OCI-LY7 (cell line): ENCODE results near the gene KCNK7.

ENCODE experiments used
- EZH2phosphoT487 ChIP-seq: fragments of 200-600 bp; sonication (generic); IDR thresholded peaks from 2 replicates; pipeline ENCODE4 v1.6.1; 2018; ENCODE audit warnings: low read depth, borderline replicate concordance, mild to moderate bottlenecking, mixed run types, antibody characterized with exemption, low read length, moderate library complexity, mixed read lengths
- TF ChIP-seq, protein P1 (sequence below): fragments of 200-600 bp; sonication (generic); conservative IDR thresholded peaks from 2 replicates; pipeline ENCODE4 v1.5.1; 2014; ENCODE audit warnings: mild to moderate bottlenecking, antibody characterized with exemption, low read length, moderate library complexity, mixed read lengths

DNA sequence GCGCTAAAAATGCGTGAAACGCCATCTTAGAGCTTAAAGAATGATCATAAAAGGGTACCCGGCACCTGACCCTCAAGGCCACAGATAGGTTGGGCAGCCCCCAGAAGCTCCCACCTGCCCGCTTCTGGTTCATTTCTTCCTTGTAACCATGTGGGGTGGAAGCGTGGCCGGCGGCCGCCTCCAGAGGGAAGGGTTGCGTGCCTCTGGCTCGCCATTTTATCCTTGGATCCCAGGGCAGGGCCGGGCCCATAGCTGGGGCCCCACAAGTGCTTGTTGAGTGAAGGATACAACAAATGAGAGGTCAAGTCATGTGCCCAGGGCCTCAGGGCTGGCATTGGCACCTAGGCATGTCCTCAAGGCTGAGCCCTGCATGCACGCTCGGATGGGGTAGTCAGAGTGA, 25.9 kb upstream of the KCNK7 start:
- TF ChIP-seq, protein P1, sequence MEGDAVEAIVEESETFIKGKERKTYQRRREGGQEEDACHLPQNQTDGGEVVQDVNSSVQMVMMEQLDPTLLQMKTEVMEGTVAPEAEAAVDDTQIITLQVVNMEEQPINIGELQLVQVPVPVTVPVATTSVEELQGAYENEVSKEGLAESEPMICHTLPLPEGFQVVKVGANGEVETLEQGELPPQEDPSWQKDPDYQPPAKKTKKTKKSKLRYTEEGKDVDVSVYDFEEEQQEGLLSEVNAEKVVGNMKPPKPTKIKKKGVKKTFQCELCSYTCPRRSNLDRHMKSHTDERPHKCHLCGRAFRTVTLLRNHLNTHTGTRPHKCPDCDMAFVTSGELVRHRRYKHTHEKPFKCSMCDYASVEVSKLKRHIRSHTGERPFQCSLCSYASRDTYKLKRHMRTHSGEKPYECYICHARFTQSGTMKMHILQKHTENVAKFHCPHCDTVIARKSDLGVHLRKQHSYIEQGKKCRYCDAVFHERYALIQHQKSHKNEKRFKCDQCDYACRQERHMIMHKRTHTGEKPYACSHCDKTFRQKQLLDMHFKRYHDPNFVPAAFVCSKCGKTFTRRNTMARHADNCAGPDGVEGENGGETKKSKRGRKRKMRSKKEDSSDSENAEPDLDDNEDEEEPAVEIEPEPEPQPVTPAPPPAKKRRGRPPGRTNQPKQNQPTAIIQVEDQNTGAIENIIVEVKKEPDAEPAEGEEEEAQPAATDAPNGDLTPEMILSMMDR, result no peak
- no peak for TF ChIP-seq EZH2phosphoT487
